HG03196 (cell line): ENCODE results near the gene ACOT12.
"Not testable (repeated sequence)": the region's sequence is repeated elsewhere in the genome, so short reads cannot be mapped to it uniquely, and the experiment has no call there.

Experiments
- ATAC-seq: cut with Tn5 transposase; IDR thresholded peaks from one replicate; pipeline ENCODE4 v1.9.1; 2021; ENCODE audit not compliant: unreplicated experiment

Gene ACOT12

GRCh38 chr5:81345411-81346003, 48.4 kb downstream of the ACOT12 start:
- no peak for ATAC-seq

DNA sequence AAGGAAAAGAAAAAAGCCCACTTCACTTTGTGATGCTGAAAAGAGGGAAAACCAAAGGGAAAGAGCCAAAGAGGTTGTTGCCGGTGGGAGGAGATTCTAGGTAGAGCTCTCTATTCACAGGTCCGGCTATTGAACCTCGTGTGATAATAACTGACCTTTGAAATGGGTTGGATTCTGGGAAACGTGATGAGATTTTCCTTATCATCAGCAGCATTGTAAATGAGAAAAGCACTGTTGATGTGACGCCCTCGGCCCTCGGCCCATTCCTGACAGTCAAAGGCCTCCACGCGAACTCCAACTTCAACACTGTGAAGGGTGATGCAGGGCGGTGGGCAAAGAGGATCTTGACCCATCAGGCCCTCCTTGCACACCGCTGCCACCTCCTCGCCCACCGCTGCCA, 49.2 kb downstream of the ACOT12 start:
- ATAC-seq: no peak

- ATAC-seq: not testable (repeated sequence)
Observed at GRCh38 chr5:81338213-81338612, 55.7 kb downstream of the ACOT12 start.

DNA sequence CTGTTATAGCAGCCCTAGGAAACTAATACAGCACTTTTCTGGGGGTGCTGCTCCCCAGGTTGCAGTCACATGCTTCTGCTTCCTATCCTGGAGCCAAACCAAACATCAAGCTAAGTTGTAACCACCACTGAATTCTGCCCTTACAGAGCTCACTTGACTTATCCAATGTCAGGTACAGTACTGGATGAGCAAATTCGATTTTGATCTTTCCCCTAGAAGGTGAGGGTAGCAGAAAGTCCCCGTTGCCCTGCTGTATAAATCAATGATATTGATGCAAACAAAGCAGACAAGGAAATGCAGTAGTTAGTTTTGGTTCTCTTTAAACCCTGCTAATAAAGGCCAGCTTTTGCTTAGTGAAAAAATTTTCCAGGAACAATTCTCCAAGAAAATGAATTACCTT, 56.1 kb downstream of the ACOT12 start:
- no peak for ATAC-seq

- ATAC-seq: no peak
Observed at GRCh38 chr5:81336556-81336955, 57.4 kb downstream of the ACOT12 start.

GRCh38 chr5:81335946-81336345, 58.0 kb downstream of the ACOT12 start:
- no peak for ATAC-seq

DNA sequence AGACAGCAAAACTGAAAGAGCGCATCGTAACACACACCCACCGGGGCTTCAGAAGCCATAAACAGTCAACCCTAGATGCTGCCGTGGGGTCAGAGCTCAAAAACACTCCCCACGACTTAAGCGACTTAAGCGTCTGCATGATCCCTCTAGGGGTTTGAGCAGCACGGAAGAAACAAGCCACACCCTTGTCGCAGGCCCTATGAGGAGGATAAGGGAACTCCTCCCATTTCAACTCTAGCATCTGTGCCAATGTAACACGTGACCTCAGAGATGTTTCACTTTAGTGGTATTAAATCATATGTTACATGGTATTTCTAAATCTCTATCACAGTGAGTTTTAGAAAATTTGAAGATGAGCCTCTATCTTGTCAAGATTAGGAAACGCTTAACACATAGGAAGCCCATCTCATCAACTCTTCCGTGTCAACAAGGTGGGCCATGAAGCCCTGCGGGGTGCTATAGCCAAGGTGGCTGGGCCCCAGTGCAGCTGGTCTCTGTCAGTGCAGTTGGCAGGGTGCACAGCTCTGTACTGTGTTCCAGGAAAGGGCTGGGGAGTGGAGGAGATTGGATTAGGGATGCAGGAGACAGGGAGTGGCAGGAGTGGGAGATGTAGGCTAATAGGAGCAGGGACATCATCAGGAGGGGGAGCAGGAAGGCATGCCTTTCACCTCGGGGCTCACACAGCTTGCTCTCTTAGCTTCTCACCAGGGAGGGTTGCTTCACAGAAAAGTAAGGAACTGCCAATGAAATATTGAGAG, 59.5 kb downstream of the ACOT12 start:
- no peak for ATAC-seq

DNA sequence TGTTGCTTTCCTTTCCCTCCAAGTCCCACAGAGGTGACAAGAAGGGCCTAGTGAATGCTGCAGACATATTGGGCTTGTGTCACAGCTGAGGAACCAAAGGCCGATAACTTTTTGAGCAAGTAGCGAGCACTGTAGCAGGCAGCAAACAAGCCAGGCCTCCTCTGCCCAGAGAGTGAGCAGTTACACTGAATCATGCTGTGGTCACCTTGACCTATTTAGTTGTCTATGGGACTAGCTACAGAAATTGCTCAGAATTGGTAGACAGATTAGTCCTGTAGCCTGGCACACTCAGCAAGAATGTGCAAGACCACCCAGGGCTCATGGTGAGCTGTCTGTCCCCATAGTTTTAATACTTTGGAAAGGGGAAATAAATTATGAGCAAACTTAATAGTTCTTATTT, 67.4 kb downstream of the ACOT12 start:
- no peak for ATAC-seq

GRCh38 chr5:81317536-81317935, 76.4 kb downstream of the ACOT12 start:
- no peak for ATAC-seq

GRCh38 chr5:81316571-81316970, 77.4 kb downstream of the ACOT12 start:
- ATAC-seq: no peak

- ATAC-seq: no peak
Observed at GRCh38 chr5:81315830-81316229, 78.1 kb downstream of the ACOT12 start.

GRCh38 chr5:81315336-81315735, 78.6 kb downstream of the ACOT12 start:
- no peak for ATAC-seq

DNA sequence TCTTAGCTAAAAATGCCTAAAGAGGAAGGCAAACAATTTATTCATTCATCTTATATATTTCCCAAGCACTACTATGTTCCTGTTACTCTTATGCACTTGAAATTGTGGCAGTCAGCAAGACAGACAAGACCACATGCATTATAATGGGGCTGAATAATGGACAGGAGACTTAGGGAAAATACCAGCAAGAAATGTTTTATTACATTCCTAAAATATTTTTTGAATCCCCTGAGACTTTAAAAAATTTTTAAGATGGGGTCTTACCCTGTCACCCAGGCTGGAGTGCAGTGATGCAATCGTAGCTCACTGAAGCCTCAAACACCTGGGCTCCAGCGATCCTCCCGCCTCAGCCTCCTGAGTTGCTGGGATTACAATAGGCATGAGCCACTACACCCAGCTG, 79.4 kb downstream of the ACOT12 start:
- no peak for ATAC-seq

DNA sequence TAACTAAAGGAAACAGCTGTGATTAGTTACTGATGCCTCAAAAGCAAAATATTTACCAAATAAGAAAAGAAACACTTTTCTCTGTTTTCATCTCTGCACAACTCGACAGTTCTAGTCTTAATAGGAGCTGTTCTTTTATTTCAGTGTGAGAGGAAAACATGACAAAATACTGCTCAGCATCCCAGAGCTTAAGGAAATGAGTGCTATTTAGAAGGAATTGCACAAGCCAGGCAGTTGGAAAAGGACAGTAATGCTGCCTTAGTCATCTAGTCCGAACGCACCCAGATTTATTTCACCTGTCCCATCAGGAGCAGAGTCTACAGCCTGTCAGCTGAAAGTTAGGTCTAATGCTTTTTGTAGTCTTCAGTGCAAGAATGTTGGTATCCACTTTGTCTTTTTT, 80.2 kb downstream of the ACOT12 start:
- no peak for ATAC-seq

- ATAC-seq: no peak
Observed at GRCh38 chr5:81313278-81313677, 80.7 kb downstream of the ACOT12 start.

- no peak for ATAC-seq
Observed at GRCh38 chr5:81310402-81311063, 83.4 kb downstream of the ACOT12 start.

DNA sequence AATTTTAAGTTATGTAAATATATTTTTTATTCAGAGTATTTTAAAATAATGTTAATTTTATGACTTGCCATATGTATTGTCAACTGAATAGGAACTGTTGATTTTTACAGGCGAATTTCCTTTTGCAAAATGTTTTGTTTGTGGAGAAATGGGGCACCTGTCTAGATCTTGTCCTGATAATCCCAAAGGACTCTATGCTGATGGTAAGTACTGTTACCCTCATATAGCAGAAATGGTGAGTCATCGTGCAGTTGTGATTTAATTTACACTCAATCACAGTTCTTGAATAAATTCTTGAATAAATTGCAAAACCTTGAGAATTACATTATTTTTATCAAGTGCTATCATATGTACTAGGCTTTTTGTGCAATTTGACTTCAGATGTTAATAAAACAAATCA, 85.1 kb downstream of the ACOT12 start:
- no peak for ATAC-seq

DNA sequence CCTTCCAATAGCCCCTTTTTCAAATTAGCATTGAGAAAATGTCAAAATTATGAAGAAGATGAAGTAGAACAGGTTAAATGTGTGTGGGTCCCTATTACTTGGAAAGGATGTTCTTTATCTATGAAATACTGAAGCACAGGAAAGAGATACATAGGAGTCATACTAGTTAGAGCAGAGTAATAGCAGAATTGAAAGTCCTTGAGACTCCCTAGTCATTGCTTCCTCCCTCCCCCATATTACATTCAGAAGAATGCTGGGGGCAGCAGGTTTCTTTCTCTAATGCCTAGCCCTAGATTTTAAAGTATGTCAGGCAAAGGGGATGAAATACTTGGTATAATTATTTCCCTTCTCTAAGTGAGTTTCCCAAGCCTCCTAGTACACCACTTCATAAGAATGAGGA, 88.1 kb downstream of the ACOT12 start:
- ATAC-seq: no peak

DNA sequence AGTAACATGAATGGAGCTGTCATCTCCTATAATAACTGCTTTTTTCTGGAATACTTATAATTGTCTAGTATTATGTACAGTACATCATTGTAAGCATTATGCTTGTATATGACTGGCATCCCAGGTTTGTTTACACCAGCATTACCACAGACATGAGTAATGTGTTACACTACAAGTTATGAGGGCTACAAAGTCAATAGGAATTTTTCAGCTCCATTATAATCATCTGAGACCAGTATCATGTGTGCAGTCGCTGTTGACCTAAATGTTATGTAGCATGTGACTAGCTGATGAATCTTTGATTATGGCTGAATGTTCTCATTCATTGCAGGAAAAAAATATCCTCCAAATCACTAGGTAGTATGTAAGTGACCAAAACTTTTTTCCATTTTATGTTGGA, 90.4 kb downstream of the ACOT12 start:
- ATAC-seq: no peak

DNA sequence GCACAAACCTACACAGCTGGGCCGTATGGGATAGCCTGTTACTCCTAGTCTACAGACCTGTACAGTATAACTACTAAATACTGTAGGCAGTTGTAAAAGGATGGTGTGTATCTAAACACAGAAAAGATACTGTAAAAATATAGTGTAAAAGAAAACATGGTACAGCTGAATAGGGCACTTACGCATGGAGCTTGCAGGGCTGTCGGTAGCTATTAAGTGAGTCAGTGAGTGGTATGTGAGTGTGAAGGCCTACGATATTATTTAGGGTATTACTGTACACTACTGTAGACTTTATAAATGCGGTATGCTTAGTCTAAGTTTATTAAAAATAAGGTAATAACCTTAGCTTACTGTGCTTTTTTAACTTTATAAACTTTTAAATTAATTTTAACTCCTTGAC, 91.3 kb downstream of the ACOT12 start:
- ATAC-seq: no peak

GRCh38 chr5:81301271-81302015, 92.5 kb downstream of the ACOT12 start, which contains the start of gene ZCCHC9:
Gene ZCCHC9, plus strand, starts transcription at chr5:81301587. Its CDS starts 3,171 bp downstream, at chr5:81304758.
- peak; percentile 95 for ATAC-seq

DNA sequence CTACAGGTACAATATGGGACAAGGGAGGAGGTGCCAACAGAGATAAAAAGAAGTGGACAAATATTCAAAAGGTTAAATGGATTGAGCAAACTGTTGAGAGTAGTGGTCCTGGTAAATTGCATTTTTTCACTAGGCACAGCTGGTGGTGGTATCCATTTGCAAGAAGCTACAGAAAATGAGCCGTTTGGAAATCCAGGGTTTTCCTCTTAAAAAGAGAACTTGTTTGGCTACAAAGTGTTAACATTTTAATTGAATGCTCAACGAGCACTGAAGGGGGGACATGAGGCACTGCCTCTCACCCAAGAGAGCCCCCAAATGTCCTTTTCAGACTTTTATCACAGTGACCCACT, 93.0 kb downstream of the ACOT12 start:
- ATAC-seq: no peak
